ENCODE results near the gene NIN.
A peak's percentile ranks its signal among the peaks of the same experiment; 100 is the strongest.

NIN gene

GRCh38 chr14:50830932-50831725, at the start of gene NIN:
NIN (minus strand) TSS chr14:50831162; CDS start chr14:50822056, 9,106 bp downstream.
- peak; percentile 86 for DNase-seq (ENCODE audit: low spot score)

GRCh38 chr14:50875359-50876070, 44.6 kb upstream of the NIN start:
- no peak for DNase-seq (ENCODE audit: low spot score)

- DNase-seq (ENCODE audit: low spot score) = no peak
These were observed 43.8 kb upstream of the NIN start for GRCh38 chr14:50874757-50875156.

GRCh38 chr14:50871914-50872732, 41.2 kb upstream of the NIN start, which contains the start of gene ABHD12B:
ABHD12B (plus strand) TSS chr14:50872053; CDS start chr14:50872175, 122 bp downstream.
- peak; percentile 58 for DNase-seq (ENCODE audit: low spot score)

- DNase-seq (ENCODE audit: low spot score) = no peak
These were observed 40.3 kb upstream of the NIN start for GRCh38 chr14:50871228-50871627.

- DNase-seq (ENCODE audit: low spot score) = no peak
These were observed 34.6 kb upstream of the NIN start for GRCh38 chr14:50865391-50866076.

GRCh38 chr14:50864946-50865345, 34.0 kb upstream of the NIN start:
- no peak for DNase-seq (ENCODE audit: low spot score)

- no peak for DNase-seq (ENCODE audit: low spot score)
These were observed 33.3 kb upstream of the NIN start for GRCh38 chr14:50864237-50864636.

- no peak for DNase-seq (ENCODE audit: low spot score)
These were observed 31.1 kb upstream of the NIN start for GRCh38 chr14:50862036-50862570.

GRCh38 chr14:50860478-50861086, 29.6 kb upstream of the NIN start:
- DNase-seq (ENCODE audit: low spot score) = peak; percentile 88

GRCh38 chr14:50859296-50859624, 28.3 kb upstream of the NIN start:
- DNase-seq (ENCODE audit: low spot score) = no peak

GRCh38 chr14:50856660-50857059, 25.7 kb upstream of the NIN start:
- DNase-seq (ENCODE audit: low spot score) = no peak

- DNase-seq (ENCODE audit: low spot score) = no peak
These were observed 24.6 kb upstream of the NIN start for GRCh38 chr14:50855558-50855957.

- no peak for DNase-seq (ENCODE audit: low spot score)
These were observed 23.6 kb upstream of the NIN start for GRCh38 chr14:50854521-50854920.

GRCh38 chr14:50853891-50854290, 22.9 kb upstream of the NIN start:
- no peak for DNase-seq (ENCODE audit: low spot score)

- no peak for DNase-seq (ENCODE audit: low spot score)
These were observed 15.4 kb upstream of the NIN start for GRCh38 chr14:50846226-50846880.

- DNase-seq (ENCODE audit: low spot score) = no peak
These were observed 14.2 kb upstream of the NIN start for GRCh38 chr14:50845166-50845565.

GRCh38 chr14:50844391-50844790, 13.4 kb upstream of the NIN start:
- DNase-seq (ENCODE audit: low spot score) = no peak

- no peak for DNase-seq (ENCODE audit: low spot score)
These were observed 8.7 kb upstream of the NIN start for GRCh38 chr14:50839691-50840090.

- no peak for DNase-seq (ENCODE audit: low spot score)
These were observed 8.1 kb upstream of the NIN start for GRCh38 chr14:50839048-50839447.

Measured in iPS-NIHi11 (cell line).